SK-N-SH (cell line): ENCODE data around the gene EXOC3L1. TPM values are rescaled to one million over a fixed set of nuclear protein-coding genes. Genes with fewer than 3 reads are reported as not detected.

Source experiments
- CTCF ChIA-PET: fragments of 300-600, 350-600 bp; formaldehyde crosslinking; extraction: SDS; loops from one replicate; lab custom pipeline; 2021; lab: Yijun Ruan, JAX
- POLR2A ChIA-PET: fragments of 350-600 bp; sonication (Branson Sonifier 250); formaldehyde crosslinking; extraction: SDS; loops from one replicate; lab custom pipeline; 2020; ENCODE audit warnings: antibody characterized with exemption, inconsistent platforms; lab: Yijun Ruan, JAX
- DNase-seq: peaks from one replicate; pipeline ENCODE4 v3.0.0; 2012
- H2AFZ ChIP-seq: fragments of 200-600 bp; sonication (generic); 2 replicates; pipeline ENCODE4 v1.8.1; 2016; ENCODE audit warnings: antibody characterized with exemption, mild to moderate bottlenecking, low read depth
- H3F3A ChIP-seq: fragments of 200-600 bp; sonication (generic); replicated peaks from 2 replicates; pipeline ENCODE3; 2016; ENCODE audit warnings: antibody characterized with exemption, mild to moderate bottlenecking; ENCODE audit not compliant: insufficient read depth
- H3K27ac ChIP-seq, 2 experiments: fragments of 200-500 bp in 1 of 2; fragments of 200-600 bp in 1 of 2; sonication (Bioruptor generic) in 1 of 2; sonication (generic), shearing (Covaris generic) in 1 of 2; 2 replicates each; pipeline versions ENCODE4 v1.5.1 to v1.6.1; 2014 to 2016; ENCODE audit warnings: low read depth in 2 of 2, inconsistent platforms in 1 of 2, low read length in 1 of 2, mild to moderate bottlenecking in 1 of 2, mixed read lengths in 1 of 2
- H3K27me3 ChIP-seq: fragments of 200-600 bp; sonication (generic), shearing (Covaris generic); 2 replicates; pipeline ENCODE4 v1.6.1; 2016; ENCODE audit warnings: mixed run types; ENCODE audit not compliant: insufficient read depth
- H3K36me3 ChIP-seq, 2 experiments: fragments of 200-500 bp in 1 of 2; fragments of 200-600 bp in 1 of 2; sonication (Bioruptor generic) in 1 of 2; sonication (generic) in 1 of 2; replicated peaks in 1 of 2; 2 replicates each; pipeline versions ENCODE3 to v1.5.1; 2014 to 2016; ENCODE audit warnings: low read length in 1 of 2, mild to moderate bottlenecking in 1 of 2; ENCODE audit not compliant: insufficient read depth in 2 of 2, control insufficient read depth in 1 of 2
- H3K4me1 ChIP-seq, 2 experiments: fragments of 200-500 bp in 1 of 2; fragments of 200-600 bp in 1 of 2; sonication (Bioruptor generic) in 1 of 2; sonication (generic), shearing (Covaris generic) in 1 of 2; 2 replicates each; pipeline versions ENCODE4 v1.5.1 to v1.6.1; 2014 to 2016; ENCODE audit warnings: low read depth in 1 of 2, low read length in 1 of 2, mixed run types in 1 of 2; ENCODE audit not compliant: insufficient read depth in 2 of 2, control insufficient read depth in 1 of 2
- H3K4me2 ChIP-seq: fragments of 200-600 bp; sonication (generic), shearing (Covaris generic); 2 replicates; pipeline ENCODE4 v1.6.1; 2017; ENCODE audit warnings: mixed run types
- H3K4me3 ChIP-seq, 2 experiments: fragments of 200-500 bp in 1 of 2; fragments of 200-600 bp in 1 of 2; sonication (Bioruptor generic) in 1 of 2; sonication (generic), shearing (Covaris generic) in 1 of 2; 2 replicates each; pipeline versions ENCODE4 v1.5.1 to v1.8.1; 2014 to 2016; ENCODE audit warnings: low read depth in 2 of 2, inconsistent platforms in 1 of 2, low read length in 1 of 2, mild to moderate bottlenecking in 1 of 2, mixed read lengths in 1 of 2, moderate library complexity in 1 of 2
- H3K79me2 ChIP-seq: fragments of 200-600 bp; sonication (generic); 2 replicates; pipeline ENCODE4 v1.8.1; 2017; ENCODE audit warnings: mild to moderate bottlenecking; ENCODE audit not compliant: insufficient read depth
- H3K9ac ChIP-seq: fragments of 200-600 bp; sonication (generic); 2 replicates; pipeline ENCODE4 v1.6.1; 2017; ENCODE audit warnings: mixed run types
- H3K9me2 ChIP-seq: fragments of 200-600 bp; sonication (generic); 2 replicates; pipeline ENCODE4 v1.6.1; 2017; ENCODE audit warnings: mixed run types
- H3K9me3 ChIP-seq: fragments of 200-600 bp; sonication (generic); 2 replicates; pipeline ENCODE4 v1.6.1; 2017; ENCODE audit warnings: mixed run types, mild to moderate bottlenecking, moderate library complexity
- H4K20me1 ChIP-seq: fragments of 200-600 bp; sonication (generic); 2 replicates; pipeline ENCODE4 v1.6.1; 2017; ENCODE audit warnings: mild to moderate bottlenecking, mixed run types; ENCODE audit not compliant: insufficient read depth
- EP300 ChIP-seq, 2 experiments: IDR thresholded peaks; 2 replicates each; pipeline versions ENCODE4 v1.4.0 to v1.6.1; 2012; ENCODE audit warnings: borderline replicate concordance in 1 of 2, low read depth in 1 of 2, low read length in 1 of 2
- EZH2phosphoT487 ChIP-seq: fragments of 200-600 bp; sonication (generic); IDR thresholded peaks from 2 replicates; pipeline ENCODE4 v1.6.1; 2017; ENCODE audit warnings: low read depth, mixed run types, mild to moderate bottlenecking, antibody characterized with exemption, moderate library complexity, borderline replicate concordance
- FOSL2 ChIP-seq: IDR thresholded peaks from 2 replicates; pipeline ENCODE4 v1.4.0; 2012; ENCODE audit warnings: low read depth, mild to moderate bottlenecking, moderate library complexity, borderline replicate concordance
- FOXJ3 ChIP-seq: sonication (generic); formaldehyde crosslinking; IDR thresholded peaks from 2 replicates; pipeline ENCODE4 v1.5.1; 2020; ENCODE audit warnings: mild to moderate bottlenecking, missing genetic modification reagents
- FOXM1 ChIP-seq: IDR thresholded peaks from 2 replicates; pipeline ENCODE4 v1.4.0; 2012; ENCODE audit warnings: low read depth, mild to moderate bottlenecking
- MXI1 ChIP-seq: IDR thresholded peaks from 2 replicates; pipeline ENCODE4 v1.6.1; 2012; ENCODE audit warnings: mild to moderate bottlenecking, low read depth, low read length, improper control_type of control experiment
- NFIC ChIP-seq: IDR thresholded peaks from 2 replicates; pipeline ENCODE4 v1.4.0; 2012; ENCODE audit warnings: borderline replicate concordance
- POLR2AphosphoS5 ChIP-seq: IDR thresholded peaks from 2 replicates; pipeline ENCODE4 v1.6.1; 2012; ENCODE audit warnings: low read depth, low read length
- RFX5 ChIP-seq: IDR thresholded peaks from 2 replicates; pipeline ENCODE4 v1.6.1; 2012; ENCODE audit warnings: mild to moderate bottlenecking, improper control_type of control experiment, low read length
- SIN3A ChIP-seq: IDR thresholded peaks from 2 replicates; pipeline ENCODE4 v1.6.1; 2012; ENCODE audit warnings: low read depth, mild to moderate bottlenecking, low read length, moderate library complexity, borderline replicate concordance
- SMC3 ChIP-seq: IDR thresholded peaks from 2 replicates; pipeline ENCODE4 v1.6.1; 2012; ENCODE audit warnings: low read depth, low read length, improper control_type of control experiment
- WGBS: methylation state at CpG from one replicate; pipeline ENCODE4 v1.1.6; 2017; ENCODE audit warnings: low lambda C conversion rate; 5-methylcytosine and 5-hydroxymethylcytosine counted together
- polyA plus RNA-seq, 3 experiments: library from polyadenylated mRNA; depleted of rRNA; stranded (reverse); fragments of >200 nt; gene quantifications; 2 replicates each; pipeline ENCODE4 v1.2.3, GENCODE V29; 2012
- TF ChIP-seq, protein P1 (sequence below): IDR thresholded peaks from 2 replicates; pipeline ENCODE4 v1.6.1; 2012; ENCODE audit warnings: mild to moderate bottlenecking, low read depth, low read length, moderate library complexity
- TF ChIP-seq, protein P2 (sequence below): IDR thresholded peaks from 2 replicates; pipeline ENCODE4; 2012
- TF ChIP-seq, protein P3 (sequence below): IDR thresholded peaks from 2 replicates; pipeline ENCODE4 v1.4.0; 2012; ENCODE audit warnings: low read depth
- TF ChIP-seq, protein P4 (sequence below): fragments of 200-600 bp; sonication (generic); IDR thresholded peaks from 2 replicates; pipeline ENCODE4 v1.6.1; 2017; ENCODE audit warnings: antibody characterized with exemption, mild to moderate bottlenecking, moderate library complexity

EXOC3L1 gene
- polyA plus RNA-seq, 1 of the 3 experiments (the other 2 are of a cell fraction) = 0.46 TPM

DNA sequence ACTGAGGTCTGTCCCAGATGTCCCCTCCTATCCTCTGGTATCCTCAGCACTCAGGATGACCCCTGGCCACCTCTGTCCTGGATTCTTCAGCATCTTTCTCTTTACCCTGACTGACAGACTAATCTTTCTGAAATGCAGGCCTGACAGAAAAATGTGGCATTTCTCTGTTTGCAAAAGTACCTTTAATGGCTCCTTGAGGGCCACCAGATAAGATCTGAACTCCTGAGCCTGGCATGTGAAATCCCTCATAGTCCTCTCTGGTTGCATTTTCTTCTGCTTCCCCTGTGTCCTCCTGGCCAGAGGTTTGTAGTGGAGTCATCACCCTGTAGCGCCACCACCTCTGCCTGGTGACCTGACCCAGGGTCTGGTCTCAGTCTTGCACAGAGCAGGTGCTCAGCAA, 6.9 kb upstream of the EXOC3L1 start:
- Histone ChIP-seq H3K4me2 (no peak overlapping the region), H4K20me1 (peaks cover 21% of the 10 kb centered on the region), H3F3A (peaks cover 31% of the 10 kb centered on the region), H3K9me2 (no peaks in the 10 kb centered on the region), H3K27me3 (no peaks in the 10 kb centered on the region), H3K27ac (no peak overlapping the region), H3K79me2 (peaks cover 48% of the 10 kb centered on the region), H3K9ac (no peak overlapping the region)
- 100% methylated on average over 1 of the region's 1 CpG for WGBS
- POLR2A ChIA-PET = interaction anchor here (1.7 kb wide), 2 partner anchors 10 to 12 kb away, joined by 7 to 8 read pairs; no protein-coding TSS in a partner anchor
- TF ChIP-seq, protein P1, sequence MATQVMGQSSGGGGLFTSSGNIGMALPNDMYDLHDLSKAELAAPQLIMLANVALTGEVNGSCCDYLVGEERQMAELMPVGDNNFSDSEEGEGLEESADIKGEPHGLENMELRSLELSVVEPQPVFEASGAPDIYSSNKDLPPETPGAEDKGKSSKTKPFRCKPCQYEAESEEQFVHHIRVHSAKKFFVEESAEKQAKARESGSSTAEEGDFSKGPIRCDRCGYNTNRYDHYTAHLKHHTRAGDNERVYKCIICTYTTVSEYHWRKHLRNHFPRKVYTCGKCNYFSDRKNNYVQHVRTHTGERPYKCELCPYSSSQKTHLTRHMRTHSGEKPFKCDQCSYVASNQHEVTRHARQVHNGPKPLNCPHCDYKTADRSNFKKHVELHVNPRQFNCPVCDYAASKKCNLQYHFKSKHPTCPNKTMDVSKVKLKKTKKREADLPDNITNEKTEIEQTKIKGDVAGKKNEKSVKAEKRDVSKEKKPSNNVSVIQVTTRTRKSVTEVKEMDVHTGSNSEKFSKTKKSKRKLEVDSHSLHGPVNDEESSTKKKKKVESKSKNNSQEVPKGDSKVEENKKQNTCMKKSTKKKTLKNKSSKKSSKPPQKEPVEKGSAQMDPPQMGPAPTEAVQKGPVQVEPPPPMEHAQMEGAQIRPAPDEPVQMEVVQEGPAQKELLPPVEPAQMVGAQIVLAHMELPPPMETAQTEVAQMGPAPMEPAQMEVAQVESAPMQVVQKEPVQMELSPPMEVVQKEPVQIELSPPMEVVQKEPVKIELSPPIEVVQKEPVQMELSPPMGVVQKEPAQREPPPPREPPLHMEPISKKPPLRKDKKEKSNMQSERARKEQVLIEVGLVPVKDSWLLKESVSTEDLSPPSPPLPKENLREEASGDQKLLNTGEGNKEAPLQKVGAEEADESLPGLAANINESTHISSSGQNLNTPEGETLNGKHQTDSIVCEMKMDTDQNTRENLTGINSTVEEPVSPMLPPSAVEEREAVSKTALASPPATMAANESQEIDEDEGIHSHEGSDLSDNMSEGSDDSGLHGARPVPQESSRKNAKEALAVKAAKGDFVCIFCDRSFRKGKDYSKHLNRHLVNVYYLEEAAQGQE = no peak
- no peak for TF ChIP-seq EZH2phosphoT487
- no peak for TF ChIP-seq FOXJ3 (CRISPR knock-in tag)
- TF ChIP-seq, protein P2, sequence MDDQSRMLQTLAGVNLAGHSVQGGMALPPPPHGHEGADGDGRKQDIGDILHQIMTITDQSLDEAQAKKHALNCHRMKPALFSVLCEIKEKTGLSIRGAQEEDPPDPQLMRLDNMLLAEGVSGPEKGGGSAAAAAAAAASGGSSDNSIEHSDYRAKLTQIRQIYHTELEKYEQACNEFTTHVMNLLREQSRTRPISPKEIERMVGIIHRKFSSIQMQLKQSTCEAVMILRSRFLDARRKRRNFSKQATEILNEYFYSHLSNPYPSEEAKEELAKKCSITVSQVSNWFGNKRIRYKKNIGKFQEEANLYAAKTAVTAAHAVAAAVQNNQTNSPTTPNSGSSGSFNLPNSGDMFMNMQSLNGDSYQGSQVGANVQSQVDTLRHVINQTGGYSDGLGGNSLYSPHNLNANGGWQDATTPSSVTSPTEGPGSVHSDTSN = no peak
- TF ChIP-seq POLR2AphosphoS5 = no peak
- no peak for TF ChIP-seq SMC3
- TF ChIP-seq, protein P3, sequence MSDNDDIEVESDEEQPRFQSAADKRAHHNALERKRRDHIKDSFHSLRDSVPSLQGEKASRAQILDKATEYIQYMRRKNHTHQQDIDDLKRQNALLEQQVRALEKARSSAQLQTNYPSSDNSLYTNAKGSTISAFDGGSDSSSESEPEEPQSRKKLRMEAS = no peak
- TF ChIP-seq FOXM1 = no peak
- TF ChIP-seq SIN3A = no peak
- no peak for TF ChIP-seq EP300 (IDR thresholded peaks at IDR 0.05; ENCODE audit: borderline replicate concordance in 1 of 2, low read depth in 1 of 2, low read length in 1 of 2)
- TF ChIP-seq, protein P4, sequence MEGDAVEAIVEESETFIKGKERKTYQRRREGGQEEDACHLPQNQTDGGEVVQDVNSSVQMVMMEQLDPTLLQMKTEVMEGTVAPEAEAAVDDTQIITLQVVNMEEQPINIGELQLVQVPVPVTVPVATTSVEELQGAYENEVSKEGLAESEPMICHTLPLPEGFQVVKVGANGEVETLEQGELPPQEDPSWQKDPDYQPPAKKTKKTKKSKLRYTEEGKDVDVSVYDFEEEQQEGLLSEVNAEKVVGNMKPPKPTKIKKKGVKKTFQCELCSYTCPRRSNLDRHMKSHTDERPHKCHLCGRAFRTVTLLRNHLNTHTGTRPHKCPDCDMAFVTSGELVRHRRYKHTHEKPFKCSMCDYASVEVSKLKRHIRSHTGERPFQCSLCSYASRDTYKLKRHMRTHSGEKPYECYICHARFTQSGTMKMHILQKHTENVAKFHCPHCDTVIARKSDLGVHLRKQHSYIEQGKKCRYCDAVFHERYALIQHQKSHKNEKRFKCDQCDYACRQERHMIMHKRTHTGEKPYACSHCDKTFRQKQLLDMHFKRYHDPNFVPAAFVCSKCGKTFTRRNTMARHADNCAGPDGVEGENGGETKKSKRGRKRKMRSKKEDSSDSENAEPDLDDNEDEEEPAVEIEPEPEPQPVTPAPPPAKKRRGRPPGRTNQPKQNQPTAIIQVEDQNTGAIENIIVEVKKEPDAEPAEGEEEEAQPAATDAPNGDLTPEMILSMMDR = no peak
- no peak for TF ChIP-seq RFX5
- TF ChIP-seq FOSL2 = no peak
- no peak for TF ChIP-seq MXI1
- no peak for TF ChIP-seq NFIC
- TF ChIP-seq, all 33 proteins: peak for 0
- H2AFZ ChIP-seq = no peak overlapping the region
- H3K4me3 ChIP-seq = no peak overlapping the region
- peaks cover 8 to 20% of the 10 kb centered on the region in 2 experiments; a peak in 3 of 4 replicates for H3K4me1 ChIP-seq
- H3K9me3 ChIP-seq = no peaks in the 10 kb centered on the region
- CTCF ChIA-PET = interaction anchor here (1.2 to 1.9 kb wide), 5 partner anchors 12 to 243 kb away, joined by 3 to 7 read pairs (median 6); partner anchors contain the start of gene TMEM208
- peaks cover 34 to 75% of the 10 kb centered on the region in 2 experiments for H3K36me3 ChIP-seq
- no peak for DNase-seq
